Breast epithelium (tissue), 3 donors: Measurements from ENCODE around the gene AKR1C3. TPM values are rescaled to one million over a fixed set of nuclear protein-coding genes. Genes with fewer than 3 reads are reported as not detected.

Source experiments
- total RNA-seq, 3 donors: library from RNA; depleted of rRNA; stranded (reverse); fragments of >200 nt; gene quantifications; one replicate each; pipeline ENCODE4 v1.1.0, GENCODE V29; 2016

Gene AKR1C3
- total RNA-seq, 3 donors from 2014 or later = 37.6 to 110 (median 70.8) TPM

Other genes with a start within 250 kb of the AKR1C3 start
- 100 to 1,000 TPM in 1 of 3 donors, 10 to 100 TPM in 2; 24.1 to 214 (median 31.5) TPM for gene AKR1C1, start 131.0 kb upstream of the AKR1C3 start, total RNA-seq
- 100 to 1,000 TPM in 1 of 3 donors, 10 to 100 TPM in 2; 25.9 to 259 (median 25.9) TPM for gene AKR1C2, start 90.6 kb upstream of the AKR1C3 start, total RNA-seq
- under 1 TPM in 2 of 3 donors, not detected in 1; 0.33 to 0.73 TPM for gene AKR1C8, start 90.7 kb downstream of the AKR1C3 start, total RNA-seq
- gene AKR1C4, start 102.4 kb downstream of the AKR1C3 start, total RNA-seq = not detected